ENCODE data around the gene TIMM23B.
"Not testable (repeated sequence)": the region's sequence is repeated elsewhere in the genome, so short reads cannot be mapped to it uniquely, and the experiment has no call there.

Gene TIMM23B

DNA sequence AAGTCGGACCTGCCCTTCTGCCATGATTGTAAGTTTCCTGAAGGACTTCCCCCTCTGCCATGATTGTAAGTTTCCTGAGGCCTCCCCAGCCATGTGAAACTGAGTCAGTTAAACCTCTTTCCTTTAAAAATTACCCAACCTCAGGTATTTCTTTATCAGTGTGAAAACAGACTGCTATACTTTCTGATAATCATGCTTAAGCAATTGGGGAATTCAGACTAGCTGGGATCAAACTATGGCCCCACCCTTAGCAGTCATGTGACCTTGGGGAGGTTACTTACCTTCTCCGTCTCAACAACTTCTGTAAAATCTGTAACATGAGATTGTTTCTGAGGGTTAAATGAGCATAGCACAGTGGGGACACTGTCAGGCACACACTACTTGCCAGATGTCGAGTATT, 45.4 kb downstream of the TIMM23B start:
- DNase-seq, result not testable (repeated sequence)

DNA sequence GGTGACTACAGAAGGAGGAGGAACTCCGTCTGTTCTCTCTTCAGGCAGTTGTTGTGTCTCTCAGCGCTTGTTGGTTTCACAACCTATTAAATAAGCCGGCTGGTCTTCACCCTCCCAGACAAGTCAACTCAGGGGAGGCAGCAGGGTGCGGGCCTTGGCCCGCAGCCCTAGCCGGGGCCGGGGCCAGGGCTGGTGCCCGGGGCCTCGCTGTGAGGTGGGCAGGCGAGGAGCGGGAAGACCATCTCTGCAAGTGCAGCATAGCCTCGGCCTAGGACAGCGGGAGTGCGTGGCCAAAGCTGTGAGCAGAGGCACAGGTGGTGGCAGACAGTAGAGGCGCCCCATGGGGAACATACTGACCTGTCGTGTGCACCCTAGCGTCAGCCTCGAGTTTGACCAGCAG, 46.5 kb downstream of the TIMM23B start, which contains the start of gene AGAP6:
Gene AGAP6, plus strand, starts transcription at position 31 of the 400 bp plus-strand sequence. Its CDS starts 310 bp downstream, at position 341.
- DNase-seq, result not testable (repeated sequence)

DNA sequence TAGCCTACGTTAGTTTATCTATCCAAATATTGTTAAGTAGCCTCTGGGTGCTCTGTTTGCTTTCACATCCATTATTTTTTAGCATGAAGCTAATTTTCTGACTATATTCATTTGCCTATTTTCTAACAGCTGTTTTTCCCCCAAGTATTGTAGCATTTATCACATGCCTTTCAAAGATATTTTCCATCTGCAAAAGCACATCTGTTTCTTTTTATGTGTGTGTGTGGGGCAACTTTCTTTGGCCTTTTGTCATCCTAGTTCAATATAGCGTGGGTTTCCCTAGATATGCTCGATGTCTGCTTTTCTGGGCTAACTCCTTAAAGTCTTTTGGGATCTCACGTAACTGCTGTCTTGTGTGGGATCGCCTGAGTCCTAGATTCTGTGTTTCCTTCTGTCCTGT, 53.5 kb downstream of the TIMM23B start:
- not testable (repeated sequence) for DNase-seq

DNA sequence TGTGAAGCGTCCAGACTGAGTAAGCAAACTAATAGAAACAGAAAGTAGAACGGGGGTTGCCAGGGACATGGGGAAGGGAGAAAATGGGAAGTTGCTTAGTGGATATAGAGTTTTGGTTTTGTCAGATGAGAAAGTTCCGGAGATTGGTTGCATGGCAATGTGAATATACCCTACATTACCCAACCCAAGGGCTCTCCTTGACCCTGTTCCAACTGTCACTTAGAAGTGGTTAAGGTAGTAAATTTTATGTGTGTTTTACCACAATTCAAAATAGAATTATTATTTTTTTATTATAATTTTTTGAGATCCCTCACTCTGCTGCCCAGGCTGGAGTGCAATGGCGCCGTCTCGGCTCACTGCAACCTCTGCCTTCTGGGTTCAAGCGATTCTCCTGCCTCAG, 72.2 kb downstream of the TIMM23B start:
- not testable (repeated sequence) for DNase-seq

DNA sequence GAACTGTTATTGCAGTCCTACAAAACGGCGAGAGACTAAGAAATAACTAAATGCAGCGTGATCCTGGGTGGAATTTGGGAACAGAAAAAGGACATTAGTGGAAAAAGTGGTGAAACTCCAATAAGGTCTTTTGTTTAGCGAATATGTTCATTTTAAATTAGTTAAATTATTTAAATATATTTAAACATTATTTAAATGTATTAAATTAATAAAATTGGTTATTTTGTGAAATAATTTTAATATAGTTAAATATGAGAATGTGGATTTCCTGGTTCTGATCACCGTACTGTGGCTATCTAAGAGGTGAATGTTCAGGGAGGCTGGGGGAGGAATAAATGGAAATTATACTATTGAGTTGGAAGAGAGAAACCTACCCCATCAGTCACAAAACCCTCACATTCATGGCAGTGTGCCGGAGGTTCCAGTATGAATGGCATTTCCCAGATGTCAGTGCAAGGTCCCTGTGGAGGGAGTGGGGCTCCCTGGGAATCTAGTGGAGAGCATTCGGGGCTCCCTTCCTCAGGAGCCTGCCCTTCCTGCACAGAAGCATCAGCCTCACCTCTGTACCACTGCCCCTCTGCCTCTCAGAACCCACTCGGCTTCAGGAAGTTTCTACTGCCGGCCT, 73.9 kb downstream of the TIMM23B start:
- DNase-seq, result not testable (repeated sequence)

DNA sequence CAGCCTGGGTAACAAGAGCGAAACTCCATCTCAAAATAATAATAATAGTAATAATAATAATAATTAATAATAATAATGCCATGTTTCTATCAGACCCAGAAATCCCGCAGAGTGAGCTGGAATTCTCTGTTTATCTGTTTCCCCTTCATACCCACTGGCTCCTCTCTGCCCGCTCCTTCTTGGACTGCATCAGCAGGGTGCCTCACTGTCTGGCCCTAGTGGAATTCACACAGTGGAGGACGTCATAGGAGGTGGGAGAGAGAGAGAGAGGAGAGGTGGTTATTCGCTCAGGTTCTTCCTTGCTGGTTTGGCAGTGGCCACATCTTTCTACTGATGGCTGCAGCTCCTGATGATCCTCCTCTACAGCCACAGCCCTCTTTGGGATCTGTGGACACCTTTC, 75.1 kb downstream of the TIMM23B start:
- DNase-seq, result not testable (repeated sequence)

DNA sequence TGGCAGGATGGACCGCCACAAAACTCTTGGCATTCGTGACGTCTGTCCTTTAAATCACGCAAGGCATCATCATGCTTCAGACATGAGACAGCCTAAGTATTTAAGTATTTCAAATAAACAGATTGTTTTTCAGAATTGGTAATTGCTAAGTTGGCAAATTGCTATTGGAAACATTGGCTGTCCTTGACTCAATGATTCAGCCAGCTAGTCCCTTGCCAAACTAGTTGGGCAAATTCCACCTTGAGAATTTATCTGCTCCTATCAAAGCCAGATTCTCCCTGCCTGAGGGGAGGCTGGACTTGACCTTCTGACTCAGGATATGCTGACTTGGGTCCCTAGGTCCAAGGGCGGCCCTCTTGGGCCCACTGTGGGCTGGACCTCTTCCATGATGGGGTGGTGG, 75.8 kb downstream of the TIMM23B start:
- not testable (repeated sequence) for DNase-seq

DNA sequence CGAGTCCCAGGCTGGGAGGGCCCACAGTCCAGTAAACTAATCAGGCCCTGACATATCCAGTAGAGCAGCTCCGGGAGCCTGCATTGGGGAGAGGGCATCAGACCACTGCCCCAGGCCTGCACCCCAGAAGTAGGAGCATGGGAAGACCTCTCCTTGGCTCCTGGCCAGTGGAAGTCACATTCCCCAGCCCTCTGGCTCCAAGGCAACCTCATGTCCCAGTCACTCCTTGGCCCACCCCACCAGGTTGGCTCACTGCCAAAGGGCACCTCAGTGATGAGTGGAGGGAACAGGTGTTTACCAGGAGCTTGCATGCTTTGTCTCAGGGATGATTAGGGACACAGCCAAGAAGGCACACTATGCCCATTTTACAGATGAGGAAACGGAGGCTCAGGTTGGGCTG, 77.4 kb downstream of the TIMM23B start:
- not testable (repeated sequence) for DNase-seq

DNA sequence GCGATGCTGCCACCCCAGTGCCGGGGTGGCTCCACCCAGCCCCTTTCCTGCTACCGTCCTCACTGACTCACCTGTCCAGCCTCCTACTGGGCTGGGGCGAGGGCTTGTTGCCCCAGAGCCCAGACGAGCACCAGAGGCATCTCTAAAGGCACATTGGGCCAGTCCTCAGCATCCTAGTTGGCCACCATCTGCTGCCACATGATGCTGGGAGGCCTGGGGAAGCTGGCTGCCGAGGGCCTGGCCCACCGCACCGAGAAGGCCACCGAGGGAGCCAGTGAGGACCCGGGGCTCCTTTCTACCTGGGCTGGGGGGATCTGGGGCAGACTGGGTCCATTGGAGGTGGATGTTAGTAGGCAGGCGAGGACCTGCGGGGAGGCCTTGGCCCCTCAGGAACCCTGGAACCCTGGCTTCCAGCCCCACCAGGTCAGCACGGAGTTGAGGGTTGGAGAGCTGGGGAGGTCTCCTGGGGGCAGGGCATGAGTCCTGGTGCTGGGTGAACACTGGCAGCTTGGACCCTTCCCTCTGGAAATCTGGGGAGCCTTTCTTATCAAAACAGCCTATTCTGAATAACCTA, 78.7 kb downstream of the TIMM23B start:
- DNase-seq, result not testable (repeated sequence)

DNA sequence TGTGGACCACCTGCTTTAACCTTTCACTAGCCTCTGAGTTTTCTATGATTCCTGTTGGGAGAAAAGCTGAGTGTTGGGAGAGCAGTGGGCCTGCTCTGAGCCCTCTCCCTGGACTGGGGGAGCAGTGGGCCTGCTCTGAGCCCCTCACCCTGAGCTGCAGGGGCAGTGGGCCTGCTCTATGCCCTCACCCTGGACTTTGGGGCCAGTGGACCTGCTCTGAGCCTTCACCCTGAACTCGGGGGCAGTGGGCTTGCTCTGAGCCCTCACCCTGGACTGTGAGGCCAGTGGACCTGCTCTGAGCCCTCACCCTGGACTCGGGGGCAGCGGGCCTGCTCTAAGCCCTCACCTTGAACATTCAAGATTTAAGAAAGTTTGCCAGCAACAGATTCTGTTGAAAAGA, 79.8 kb downstream of the TIMM23B start:
- no peak for DNase-seq

All from activated effector memory CD4-positive, alpha-beta T cell treated with anti-CD3 and anti-CD28 coated beads, Interleukin-2, amount 50 U/mL, for 16 hours (primary cell).